Body of pancreas (tissue), 4 donors: Measurements from ENCODE around the gene DRAP1. TPM values are rescaled to one million over a fixed set of nuclear protein-coding genes. Genes with fewer than 3 reads are reported as not detected.
A peak's percentile ranks its signal among the peaks of the same experiment; 100 is the strongest.

Experiments
- ATAC-seq: fragments of 150-250 bp; one replicate; pipeline ENCODE4 v1.9.1; 2016
- DNase-seq, 4 donors: peaks; one replicate each; pipeline ENCODE4 v3.0.0-alpha.2; 2019
- H3K27ac ChIP-seq, 4 donors: fragments of 200-600 bp; sonication (generic); 1 replicate in 3 of 4; 2 replicates in 1 of 4; pipeline versions ENCODE4 v1.5.1 to v1.6.1; 2016 to 2019; ENCODE audit warnings: mild to moderate bottlenecking in 1 of 4, mixed read lengths in 1 of 4, moderate library complexity in 1 of 4
- H3K27me3 ChIP-seq, 2 donors: fragments of 200-600 bp; sonication (generic); one replicate each; pipeline ENCODE4 v1.6.0; 2016; ENCODE audit warnings: mild to moderate bottlenecking in 1 of 2
- H3K36me3 ChIP-seq, 2 donors: fragments of 200-600 bp; sonication (generic); replicated peaks in 1 of 2; 2 replicates each; pipeline ENCODE4 v1.5.1; 2016; ENCODE audit warnings: low read depth in 2 of 2; ENCODE audit not compliant: insufficient read depth in 1 of 2
- H3K4me1 ChIP-seq: fragments of 200-600 bp; sonication (generic); one replicate; pipeline ENCODE4 v1.6.0; 2016
- H3K4me3 ChIP-seq, 2 donors: fragments of 200-600 bp; sonication (generic); 1 replicate in 1 of 2; 2 replicates in 1 of 2; pipeline ENCODE4 v1.5.1; 2016 to 2019
- H3K9me3 ChIP-seq, 3 donors: fragments of 200-600 bp; sonication (generic); 1 replicate in 2 of 3; 2 replicates in 1 of 3; pipeline ENCODE4 v1.5.1; 2016
- POLR2A ChIP-seq, 3 donors: fragments of 450-650 bp; IDR thresholded peaks; one replicate each; pipeline ENCODE4 v1.6.1; 2016; ENCODE audit warnings: antibody characterized with exemption in 3 of 3, mild to moderate bottlenecking in 2 of 3
- WGBS, 2 donors: methylation state at CpG; one replicate each; pipeline ENCODE4 v1.1.5; 2017; 5-methylcytosine and 5-hydroxymethylcytosine counted together
- intact Hi-C: fragments of 100-400 bp; cut with DNase I; formaldehyde crosslinking; loops from one replicate; pipeline ENCODE4 v1.15.1; 2023
- total RNA-seq, 2 donors: library from RNA; depleted of rRNA; stranded (reverse); fragments of >200 nt; gene quantifications; one replicate each; pipeline ENCODE4 v1.1.0, GENCODE V29; 2016
- TF ChIP-seq, protein P1 (sequence below), 7 experiments: fragments of 450-650 bp in 4 of 7; fragments of 200-600 bp in 3 of 7; sonication (generic) in 3 of 7; IDR thresholded peaks; one replicate each; pipeline ENCODE4 v1.5.1; 2016 to 2019; ENCODE audit warnings: antibody characterized with exemption in 7 of 7

Gene DRAP1
- total RNA-seq, 2 donors from 2014 or later = 29.6 to 91.6 TPM

DNA sequence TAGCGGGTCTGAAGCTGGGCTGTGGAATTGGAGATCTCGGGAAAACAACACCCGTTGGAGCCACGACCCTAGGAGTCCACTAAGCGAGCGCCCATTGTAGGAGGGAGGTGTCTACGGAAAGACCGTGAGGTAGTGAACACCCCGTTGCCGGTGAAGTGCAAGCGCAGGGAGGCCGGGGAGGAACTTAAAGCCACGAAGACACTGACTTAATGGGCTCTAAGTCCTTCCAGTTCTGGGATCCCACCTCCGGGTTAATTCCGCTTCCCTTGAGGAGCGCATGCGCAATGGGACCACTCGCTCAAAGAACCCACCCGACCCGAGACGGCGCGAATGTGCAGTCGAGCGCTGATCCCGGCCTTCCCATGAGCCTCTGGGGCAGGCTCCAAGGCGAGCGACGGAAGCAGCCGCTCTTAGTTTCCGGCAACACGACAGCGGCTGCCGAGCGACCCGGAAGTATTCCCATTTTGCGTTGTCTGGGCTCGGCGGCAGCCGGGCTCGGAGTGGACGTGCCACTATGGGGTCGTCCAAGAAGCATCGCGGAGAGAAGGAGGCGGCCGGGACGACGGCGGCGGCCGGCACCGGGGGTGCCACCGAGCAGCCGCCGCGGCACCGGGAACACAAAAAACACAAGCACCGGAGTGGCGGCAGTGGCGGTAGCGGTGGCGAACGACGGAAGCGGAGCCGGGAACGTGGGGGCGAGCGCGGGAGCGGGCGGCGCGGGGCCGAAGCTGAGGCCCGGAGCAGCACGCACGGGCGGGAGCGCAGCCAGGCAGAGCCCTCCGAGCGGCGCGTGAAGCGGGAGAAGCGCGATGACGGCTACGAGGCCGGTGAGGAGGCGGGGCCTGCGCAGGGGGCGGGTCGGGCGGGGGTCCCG is 42.3 kb downstream of the DRAP1 start, which contains the start of gene SART1:
Gene SART1, plus strand, starts transcription at position 468 of the 874 bp plus-strand sequence. Its CDS starts 47 bp downstream, at position 515.
- WGBS, 2 donors = 0 to 1% methylated on average over 26 to 80 of the region's 97 CpGs
- intact Hi-C loops = no loop called here
- H3K27me3 ChIP-seq = no peaks in the 10 kb centered on the region
- ATAC-seq (peak; percentile 98), DNase-seq (peak; percentile 93 to 97 (median 96))
- H3K4me3 ChIP-seq = peak within 1 kb of the TSS; percentile 98 to 99
- TF ChIP-seq, protein P1, sequence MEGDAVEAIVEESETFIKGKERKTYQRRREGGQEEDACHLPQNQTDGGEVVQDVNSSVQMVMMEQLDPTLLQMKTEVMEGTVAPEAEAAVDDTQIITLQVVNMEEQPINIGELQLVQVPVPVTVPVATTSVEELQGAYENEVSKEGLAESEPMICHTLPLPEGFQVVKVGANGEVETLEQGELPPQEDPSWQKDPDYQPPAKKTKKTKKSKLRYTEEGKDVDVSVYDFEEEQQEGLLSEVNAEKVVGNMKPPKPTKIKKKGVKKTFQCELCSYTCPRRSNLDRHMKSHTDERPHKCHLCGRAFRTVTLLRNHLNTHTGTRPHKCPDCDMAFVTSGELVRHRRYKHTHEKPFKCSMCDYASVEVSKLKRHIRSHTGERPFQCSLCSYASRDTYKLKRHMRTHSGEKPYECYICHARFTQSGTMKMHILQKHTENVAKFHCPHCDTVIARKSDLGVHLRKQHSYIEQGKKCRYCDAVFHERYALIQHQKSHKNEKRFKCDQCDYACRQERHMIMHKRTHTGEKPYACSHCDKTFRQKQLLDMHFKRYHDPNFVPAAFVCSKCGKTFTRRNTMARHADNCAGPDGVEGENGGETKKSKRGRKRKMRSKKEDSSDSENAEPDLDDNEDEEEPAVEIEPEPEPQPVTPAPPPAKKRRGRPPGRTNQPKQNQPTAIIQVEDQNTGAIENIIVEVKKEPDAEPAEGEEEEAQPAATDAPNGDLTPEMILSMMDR (IDR thresholded peaks at IDR 0.05) = peak in 1 of 7 experiments; percentile 37
- TF ChIP-seq POLR2A (IDR thresholded peaks at IDR 0.05) = peak; percentile 47 to 77 (median 75)
- peaks cover 4 to 15% of the 10 kb centered on the region in 2 donors for H3K36me3 ChIP-seq
- H3K27ac ChIP-seq = peak within 1 kb of the TSS; percentile 37 to 89 (median 72)
- H3K9me3 ChIP-seq = no peaks in the 10 kb centered on the region
- H3K4me1 ChIP-seq = peaks cover 26% of the 10 kb centered on the region

DNA sequence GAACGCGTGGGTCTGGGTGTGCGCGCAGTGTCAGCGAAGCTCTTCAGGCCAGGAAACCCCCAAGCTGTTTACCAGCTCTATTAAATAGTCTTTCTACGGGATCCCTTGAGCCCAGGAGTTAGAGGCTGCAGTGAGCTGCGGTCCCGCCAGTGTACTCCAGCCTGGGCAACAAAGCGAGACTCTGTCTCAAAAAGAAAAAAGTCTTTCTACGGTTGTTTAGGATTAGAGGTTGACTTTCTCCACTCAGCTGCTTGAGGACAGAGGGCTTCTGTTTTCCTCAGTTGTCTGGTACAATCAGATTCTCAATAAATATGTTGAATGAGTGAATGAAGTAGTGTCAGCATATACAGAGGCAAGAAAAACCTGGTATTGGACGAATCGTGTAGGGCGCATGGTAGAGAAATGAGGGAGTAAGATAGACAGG is 42.9 kb downstream of the DRAP1 start:
- TF ChIP-seq, protein P1 (IDR thresholded peaks at IDR 0.05) = no peak
- no peak for TF ChIP-seq POLR2A (IDR thresholded peaks at IDR 0.05)
- H3K4me1 ChIP-seq = peaks cover 26% of the 10 kb centered on the region
- H3K27me3 ChIP-seq = no peaks in the 10 kb centered on the region
- peak overlapping the region; percentile 98 to 99 for H3K4me3 ChIP-seq
- H3K9me3 ChIP-seq = no peaks in the 10 kb centered on the region
- H3K36me3 ChIP-seq = peaks cover 8 to 22% of the 10 kb centered on the region in 2 donors
- DNase-seq (no peak), ATAC-seq (no peak)
- peak overlapping the region in 3 of 4 donors; percentile 37 to 89 (median 60) for H3K27ac ChIP-seq
- WGBS, 2 donors = 0 to 1% methylated on average over 8 to 13 of the region's 13 CpGs
- intact Hi-C loops = no loop called here

DNA sequence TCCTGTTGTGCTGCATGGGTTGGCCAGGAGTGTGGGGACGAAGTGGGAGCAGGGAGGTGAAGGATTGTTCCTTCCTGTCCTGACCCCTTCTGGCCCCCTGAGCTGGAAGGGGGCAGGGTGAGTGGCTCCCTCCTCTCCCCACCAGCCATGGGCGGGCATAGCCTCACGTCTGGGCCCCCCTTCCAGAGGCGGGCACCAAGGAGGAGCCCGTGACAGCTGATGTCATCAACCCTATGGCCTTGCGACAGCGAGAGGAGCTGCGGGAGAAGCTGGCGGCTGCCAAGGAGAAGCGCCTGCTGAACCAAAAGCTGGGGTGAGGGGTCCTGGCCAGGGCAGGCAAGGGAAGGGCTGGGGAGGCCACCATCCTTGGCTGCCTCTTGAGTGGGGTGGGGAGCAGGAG is 45.7 kb downstream of the DRAP1 start:
- H3K27me3 ChIP-seq = no peaks in the 10 kb centered on the region
- H3K4me1 ChIP-seq = peaks cover 26% of the 10 kb centered on the region
- intact Hi-C loops = no loop called here
- no peak overlapping the region for H3K27ac ChIP-seq
- TF ChIP-seq POLR2A (IDR thresholded peaks at IDR 0.05) = no peak
- TF ChIP-seq, protein P1 (IDR thresholded peaks at IDR 0.05) = no peak
- DNase-seq (no peak), ATAC-seq (no peak)
- WGBS, 2 donors = 77 to 80% methylated on average over 5 to 9 of the region's 10 CpGs
- no peak overlapping the region for H3K4me3 ChIP-seq
- H3K9me3 ChIP-seq = no peaks in the 10 kb centered on the region
- H3K36me3 ChIP-seq = peaks cover 11 to 39% of the 10 kb centered on the region in 2 donors

DNA sequence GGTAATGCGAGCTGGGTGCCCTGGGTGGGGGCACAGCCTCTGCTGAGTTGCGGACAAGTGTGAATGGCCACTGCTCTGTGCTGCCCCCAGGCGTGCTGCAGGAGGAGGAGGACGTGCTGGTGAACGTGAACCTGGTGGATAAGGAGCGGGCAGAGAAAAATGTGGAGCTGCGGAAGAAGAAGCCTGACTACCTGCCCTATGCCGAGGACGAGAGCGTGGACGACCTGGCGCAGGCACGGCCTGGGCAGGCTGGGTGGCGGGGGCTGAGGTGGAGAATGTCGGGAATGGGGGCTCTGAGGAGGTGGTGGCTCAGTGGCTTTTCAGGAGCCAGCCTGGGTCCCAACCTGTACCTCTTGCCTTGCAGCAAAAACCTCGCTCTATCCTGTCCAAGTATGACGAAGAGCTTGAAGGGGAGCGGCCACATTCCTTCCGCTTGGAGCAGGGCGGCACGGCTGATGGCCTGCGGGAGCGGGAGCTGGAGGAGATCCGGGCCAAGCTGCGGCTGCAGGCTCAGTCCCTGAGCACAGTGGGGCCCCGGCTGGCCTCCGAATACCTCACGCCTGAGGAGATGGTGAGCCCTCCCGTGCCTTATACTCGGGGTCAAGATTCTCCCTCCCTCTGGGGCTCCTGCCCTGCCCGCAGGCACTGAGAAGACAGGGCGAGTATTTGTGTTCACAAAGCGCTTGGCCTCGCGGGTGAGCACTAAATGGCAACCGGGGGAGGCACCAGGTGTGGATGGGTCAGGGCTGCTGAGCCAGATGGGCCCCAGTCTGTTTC is 46.9 kb downstream of the DRAP1 start:
- TF ChIP-seq, protein P1 (IDR thresholded peaks at IDR 0.05) = no peak
- no peak for TF ChIP-seq POLR2A (IDR thresholded peaks at IDR 0.05)
- H3K4me3 ChIP-seq = no peak overlapping the region
- 90 to 96% methylated on average over 23 to 33 of the region's 36 CpGs for whole genome bisulfite sequencing, 2 donors
- intact Hi-C loops = no loop called here
- DNase-seq = no peak
- ATAC-seq = no peak
- H3K4me1 ChIP-seq = peaks cover 20% of the 10 kb centered on the region
- H3K36me3 ChIP-seq = peaks cover 11 to 39% of the 10 kb centered on the region in 2 donors
- no peaks in the 10 kb centered on the region for H3K9me3 ChIP-seq
- no peaks in the 10 kb centered on the region for H3K27me3 ChIP-seq
- H3K27ac ChIP-seq = no peak overlapping the region
